HG03175 (cell line): ENCODE data around the gene PYDC2.
"Not testable (repeated sequence)": the region's sequence is repeated elsewhere in the genome, so short reads cannot be mapped to it uniquely, and the experiment has no call there.

Source experiments
- ATAC-seq: cut with Tn5 transposase; IDR thresholded peaks from one replicate; pipeline ENCODE4 v1.9.1; 2021; ENCODE audit warnings: mild to moderate bottlenecking, moderate library complexity; ENCODE audit not compliant: unreplicated experiment

The PYDC2 gene

GRCh38 chr3:191460360-191460759 is 603 bp upstream of the PYDC2 start:
- no peak for ATAC-seq

GRCh38 chr3:191470080-191470479 is 9.1 kb downstream of the PYDC2 start:
- ATAC-seq: no peak

DNA sequence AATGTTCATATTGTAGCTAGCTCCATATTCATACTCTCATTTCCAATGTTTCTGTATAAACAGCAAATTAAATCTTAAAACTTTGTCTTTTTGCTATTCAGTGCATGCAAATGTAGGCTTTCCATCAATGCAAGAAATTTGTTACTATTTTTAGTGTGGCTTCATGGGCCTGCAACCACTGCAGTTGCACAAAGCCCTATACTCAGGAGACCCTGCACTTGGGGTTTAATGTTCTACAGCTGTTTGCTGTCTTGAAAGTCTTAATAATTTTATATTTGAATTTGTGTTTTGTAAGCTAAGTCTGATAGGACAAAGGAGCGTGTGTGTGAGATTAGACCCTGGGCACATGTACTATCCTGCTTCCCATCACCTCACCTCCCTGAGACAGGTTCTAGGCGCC is 9.6 kb downstream of the PYDC2 start:
- no peak for ATAC-seq

GRCh38 chr3:191473661-191474198 is 12.8 kb downstream of the PYDC2 start:
- ATAC-seq: no peak

- no peak for ATAC-seq
These were observed 15.3 kb downstream of the PYDC2 start for GRCh38 chr3:191476066-191476772.

GRCh38 chr3:191483994-191484393 is 23.0 kb downstream of the PYDC2 start:
- ATAC-seq: not testable (repeated sequence)

DNA sequence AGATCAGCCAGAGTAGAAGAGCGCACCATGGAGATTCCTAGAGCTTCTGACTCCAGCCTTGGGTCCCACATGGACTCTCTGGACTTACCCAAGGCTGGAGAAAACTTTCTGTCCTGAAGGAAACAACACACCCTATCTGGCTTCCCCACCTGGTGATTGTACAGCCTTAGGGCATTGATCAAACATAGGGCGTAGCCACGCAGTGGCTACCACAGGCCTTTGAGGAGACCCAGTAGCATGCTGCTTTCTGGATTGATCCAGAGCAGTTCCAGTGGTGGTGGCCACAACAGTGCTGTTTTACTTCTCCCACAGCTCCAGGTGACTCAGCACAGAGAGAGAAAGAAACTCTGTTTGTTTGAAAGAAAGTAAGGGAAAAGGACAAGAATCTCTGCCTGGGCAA is 23.5 kb downstream of the PYDC2 start:
- ATAC-seq: no peak

GRCh38 chr3:191492601-191493000 is 31.6 kb downstream of the PYDC2 start:
- no peak for ATAC-seq

- no peak for ATAC-seq
These were observed 32.4 kb downstream of the PYDC2 start for GRCh38 chr3:191493336-191493735.

DNA sequence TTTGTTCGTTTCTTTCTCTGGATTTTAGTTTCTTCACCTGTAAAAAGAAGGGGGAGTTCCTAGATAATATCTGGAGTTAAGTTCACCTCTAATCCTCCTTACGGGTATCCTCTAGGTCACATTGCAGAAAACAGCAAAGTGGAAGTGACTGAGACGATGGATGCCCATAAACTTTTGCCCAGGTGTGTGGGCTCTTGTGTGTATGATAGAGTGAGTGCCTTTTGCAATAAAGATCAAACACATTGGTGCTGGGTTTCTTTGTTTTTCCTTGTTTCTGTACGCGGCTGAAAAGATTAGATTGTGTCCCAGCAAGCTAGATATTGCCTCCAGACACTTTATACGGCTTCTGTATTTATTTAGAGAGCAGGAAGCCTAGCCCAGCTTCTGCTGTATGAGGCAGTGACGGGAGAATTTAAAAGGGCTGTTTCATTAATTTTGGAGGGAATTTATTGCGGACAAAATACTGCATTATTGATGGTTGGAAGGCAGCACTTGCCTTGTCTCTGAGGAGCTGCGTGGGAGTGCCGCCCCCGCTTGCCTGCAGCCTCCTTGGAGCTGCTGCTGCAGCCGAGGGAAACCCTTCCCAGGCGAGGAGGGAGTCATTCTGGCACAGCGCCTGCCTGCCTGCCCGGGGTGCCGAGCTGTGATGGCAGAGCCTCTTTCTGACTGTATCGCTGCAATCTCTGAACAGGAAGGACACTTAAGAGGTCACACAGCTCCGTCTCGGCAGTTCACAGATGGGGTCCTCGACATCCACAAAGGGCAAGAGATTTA is 38.5 kb downstream of the PYDC2 start:
- no peak for ATAC-seq

GRCh38 chr3:191500892-191501291 is 39.9 kb downstream of the PYDC2 start:
- ATAC-seq: no peak

DNA sequence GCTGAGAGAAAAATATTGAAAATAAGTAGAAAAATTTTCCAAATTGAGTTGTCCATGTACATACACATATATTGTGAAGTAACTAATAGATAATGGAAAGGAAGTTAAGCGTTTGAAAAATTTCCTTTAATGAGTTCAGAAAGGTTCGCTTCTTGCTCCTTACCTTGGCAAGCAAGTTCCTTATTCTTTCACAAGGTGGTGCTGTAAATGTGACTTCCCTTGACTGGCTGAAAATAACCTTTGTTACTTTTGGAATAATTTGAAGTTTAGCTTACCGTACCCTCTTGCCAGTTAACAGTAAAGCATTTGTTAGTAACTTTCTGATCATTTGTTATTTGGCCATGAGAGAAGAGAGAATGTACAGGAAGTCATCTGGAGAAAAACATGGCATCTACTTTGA is 41.6 kb downstream of the PYDC2 start:
- no peak for ATAC-seq

DNA sequence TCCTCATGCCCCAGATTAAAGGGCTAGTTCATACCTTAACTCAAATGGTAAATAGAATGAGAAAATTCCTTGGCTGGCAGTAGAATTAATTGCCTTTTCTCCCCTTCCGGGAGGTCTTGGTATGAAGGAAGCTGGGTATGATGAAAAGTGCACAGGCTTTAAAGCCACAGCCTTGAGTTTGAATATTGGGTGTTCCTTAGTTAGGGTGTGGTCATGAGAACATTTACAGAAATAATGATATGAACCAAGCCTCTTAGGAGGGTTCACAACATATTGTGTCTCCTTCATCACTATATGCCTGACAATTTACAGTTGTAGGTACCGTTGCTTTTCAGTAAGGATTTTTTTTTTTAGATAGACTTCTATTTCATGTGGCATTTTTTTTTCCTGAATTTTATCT is 48.1 kb downstream of the PYDC2 start:
- ATAC-seq: no peak
